ENCODE results near the gene ARL6IP5. TPM values are rescaled to one million over a fixed set of nuclear protein-coding genes. Genes with fewer than 3 reads are reported as not detected.

ARL6IP5 gene
- polyA plus RNA-seq, 3 donors = 69.3 to 458 (median 430) TPM

- Histone ChIP-seq H3K9me3 (replicated peaks in 1 of 2; ENCODE audit: control insufficient read depth in 1 of 2, insufficient read depth in 1 of 2, low read length in 2 of 2) (no peaks in the 10 kb centered on the region), H3K4me3 (replicated peaks in 1 of 3; ENCODE audit: low read depth in 2 of 3, low read length in 3 of 3) (no peak overlapping the region), H3K79me2 (ENCODE audit: insufficient read depth, low read length) (peaks cover 79% of the 10 kb centered on the region), H3K4me1 (ENCODE audit: control insufficient read depth in 1 of 2, insufficient read depth in 2 of 2, low read length in 2 of 2) (peaks cover 38 to 55% of the 10 kb centered on the region in 2 donors), H3K9ac (ENCODE audit: insufficient read depth, low read length, poor library complexity, severe bottlenecking) (no peak overlapping the region), H3K4me2 (replicated peaks; ENCODE audit: extremely low read depth, low read length, poor library complexity, severe bottlenecking) (no peak overlapping the region), H4K20me1 (ENCODE audit: insufficient read depth, low read length) (peaks cover 74% of the 10 kb centered on the region), H3K36me3 (replicated peaks in 1 of 2; ENCODE audit: control insufficient read depth in 1 of 2, insufficient read depth in 2 of 2, low read length in 2 of 2) (peaks cover 35 to 71% of the 10 kb centered on the region in 2 donors), H3K27me3 (ENCODE audit: control insufficient read depth in 2 of 2, insufficient read depth in 2 of 2, low read length in 2 of 2) (no peaks in the 10 kb centered on the region), H3K27ac (ENCODE audit: low read depth in 1 of 2, low read length in 2 of 2) (no peak overlapping the region), H2AFZ (ENCODE audit: insufficient read depth, low read depth, low read length, poor library complexity, severe bottlenecking) (no peak overlapping the region)
- no peak overlapping the region for H3K4me3 Mint-ChIP-seq
- H3K4me1 Mint-ChIP-seq = peaks cover 50% of the 10 kb centered on the region
- TF ChIP-seq, protein P1, sequence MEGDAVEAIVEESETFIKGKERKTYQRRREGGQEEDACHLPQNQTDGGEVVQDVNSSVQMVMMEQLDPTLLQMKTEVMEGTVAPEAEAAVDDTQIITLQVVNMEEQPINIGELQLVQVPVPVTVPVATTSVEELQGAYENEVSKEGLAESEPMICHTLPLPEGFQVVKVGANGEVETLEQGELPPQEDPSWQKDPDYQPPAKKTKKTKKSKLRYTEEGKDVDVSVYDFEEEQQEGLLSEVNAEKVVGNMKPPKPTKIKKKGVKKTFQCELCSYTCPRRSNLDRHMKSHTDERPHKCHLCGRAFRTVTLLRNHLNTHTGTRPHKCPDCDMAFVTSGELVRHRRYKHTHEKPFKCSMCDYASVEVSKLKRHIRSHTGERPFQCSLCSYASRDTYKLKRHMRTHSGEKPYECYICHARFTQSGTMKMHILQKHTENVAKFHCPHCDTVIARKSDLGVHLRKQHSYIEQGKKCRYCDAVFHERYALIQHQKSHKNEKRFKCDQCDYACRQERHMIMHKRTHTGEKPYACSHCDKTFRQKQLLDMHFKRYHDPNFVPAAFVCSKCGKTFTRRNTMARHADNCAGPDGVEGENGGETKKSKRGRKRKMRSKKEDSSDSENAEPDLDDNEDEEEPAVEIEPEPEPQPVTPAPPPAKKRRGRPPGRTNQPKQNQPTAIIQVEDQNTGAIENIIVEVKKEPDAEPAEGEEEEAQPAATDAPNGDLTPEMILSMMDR (IDR thresholded peaks at IDR 0.05) = no peak
- peaks cover 0 to 3% (median 0%) of the 10 kb centered on the region in 3 donors for H3K27me3 Mint-ChIP-seq (ENCODE audit: low read depth in 3 of 3)
- peaks cover 0 to 2% (median 0%) of the 10 kb centered on the region in 7 donors for H3K9me3 Mint-ChIP-seq
- H3K27ac Mint-ChIP-seq = peak overlapping the region in 2 of 7 donors; percentile 4 to 63
- peaks cover 40 to 46% of the 10 kb centered on the region in 2 donors for H3K36me3 Mint-ChIP-seq
- DNase-seq = no peak
- intact Hi-C loops (cut with micrococcal nuclease) = no loop called here
- 97% methylated on average over 3 of the region's 4 CpGs for WGBS (ENCODE audit: insufficient coverage)
Measured at GRCh38 chr3:69102384-69102783, 17.6 kb downstream of the ARL6IP5 start.

- intact Hi-C loops (cut with micrococcal nuclease) = no loop called here
- H3K4me2 ChIP-seq (replicated peaks; ENCODE audit: extremely low read depth, low read length, poor library complexity, severe bottlenecking) = no peak overlapping the region
- TF ChIP-seq, protein P1 (IDR thresholded peaks at IDR 0.05) = no peak
- no peak for DNase-seq
- H4K20me1 ChIP-seq (ENCODE audit: insufficient read depth, low read length) = peaks cover 70% of the 10 kb centered on the region
- no peak overlapping the region for H3K4me3 Mint-ChIP-seq
- peak overlapping the region in 1 of 2 donors; percentile 47 for H3K27ac ChIP-seq (ENCODE audit: low read depth in 1 of 2, low read length in 2 of 2)
- peaks cover 39 to 46% of the 10 kb centered on the region in 2 donors for H3K36me3 Mint-ChIP-seq
- H3K4me3 ChIP-seq (replicated peaks in 1 of 3; ENCODE audit: low read depth in 2 of 3, low read length in 3 of 3) = no peak overlapping the region
- H2AFZ ChIP-seq (ENCODE audit: insufficient read depth, low read depth, low read length, poor library complexity, severe bottlenecking) = no peak overlapping the region
- H3K27me3 Mint-ChIP-seq (ENCODE audit: low read depth in 3 of 3) = no peaks in the 10 kb centered on the region
- WGBS (ENCODE audit: insufficient coverage) = no CpG with 5 or more reads among the region's 3 CpGs
- H3K79me2 ChIP-seq (ENCODE audit: insufficient read depth, low read length) = peaks cover 71% of the 10 kb centered on the region
- H3K36me3 ChIP-seq (replicated peaks in 1 of 2; ENCODE audit: control insufficient read depth in 1 of 2, insufficient read depth in 2 of 2, low read length in 2 of 2) = peaks cover 35 to 71% of the 10 kb centered on the region in 2 donors
- no peak overlapping the region for H3K27ac Mint-ChIP-seq
- H3K9me3 ChIP-seq (replicated peaks in 1 of 2; ENCODE audit: control insufficient read depth in 1 of 2, insufficient read depth in 1 of 2, low read length in 2 of 2) = no peaks in the 10 kb centered on the region
- peaks cover 47% of the 10 kb centered on the region for H3K4me1 Mint-ChIP-seq
- peaks cover 30 to 47% of the 10 kb centered on the region in 2 donors for H3K4me1 ChIP-seq (ENCODE audit: control insufficient read depth in 1 of 2, insufficient read depth in 2 of 2, low read length in 2 of 2)
- H3K27me3 ChIP-seq (ENCODE audit: control insufficient read depth in 2 of 2, insufficient read depth in 2 of 2, low read length in 2 of 2) = no peaks in the 10 kb centered on the region
- H3K9ac ChIP-seq (ENCODE audit: insufficient read depth, low read length, poor library complexity, severe bottlenecking) = no peak overlapping the region
- peaks cover 0 to 2% (median 0%) of the 10 kb centered on the region in 7 donors for H3K9me3 Mint-ChIP-seq
Measured at GRCh38 chr3:69103123-69103522, 18.4 kb downstream of the ARL6IP5 start.
